Activated CD8-positive, alpha-beta memory T cell treated with anti-CD3 and anti-CD28 coated beads for 48 hours (primary cell): ENCODE measurements around the gene ARHGEF2.

Source experiments
- DNase-seq, 3 experiments: peaks; one replicate each; pipeline ENCODE4 v3.0.0-alpha.2; 2020; ENCODE audit warnings: low read depth in 2 of 3, low spot score in 2 of 3

Gene ARHGEF2

GRCh38 chr1:155971910-155972809, 6.2 kb downstream of the ARHGEF2 start:
- no peak for DNase-seq

GRCh38 chr1:155970531-155971167, 7.7 kb downstream of the ARHGEF2 start:
- no peak for DNase-seq

DNA sequence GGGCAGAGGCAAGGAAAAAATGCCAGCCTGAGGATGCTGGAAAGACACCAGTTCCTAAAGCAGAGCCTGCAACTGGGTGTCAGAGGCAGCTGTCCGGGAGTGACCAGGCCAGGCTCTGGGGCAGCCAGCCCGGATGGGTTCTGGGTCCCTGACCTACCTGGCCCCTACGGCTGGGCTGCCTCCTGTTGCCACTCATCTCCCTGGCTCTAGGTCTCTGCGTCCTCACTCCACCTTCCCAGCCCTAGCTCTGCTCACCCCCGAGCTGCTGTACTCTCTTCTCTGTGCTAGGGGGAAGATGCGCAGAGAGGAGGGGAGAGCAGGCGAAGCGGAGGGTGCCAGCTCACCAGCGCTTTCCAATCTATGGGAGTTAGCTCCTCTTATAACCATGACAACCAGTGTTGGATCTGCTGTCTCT, 9.0 kb downstream of the ARHGEF2 start:
- no peak for DNase-seq

DNA sequence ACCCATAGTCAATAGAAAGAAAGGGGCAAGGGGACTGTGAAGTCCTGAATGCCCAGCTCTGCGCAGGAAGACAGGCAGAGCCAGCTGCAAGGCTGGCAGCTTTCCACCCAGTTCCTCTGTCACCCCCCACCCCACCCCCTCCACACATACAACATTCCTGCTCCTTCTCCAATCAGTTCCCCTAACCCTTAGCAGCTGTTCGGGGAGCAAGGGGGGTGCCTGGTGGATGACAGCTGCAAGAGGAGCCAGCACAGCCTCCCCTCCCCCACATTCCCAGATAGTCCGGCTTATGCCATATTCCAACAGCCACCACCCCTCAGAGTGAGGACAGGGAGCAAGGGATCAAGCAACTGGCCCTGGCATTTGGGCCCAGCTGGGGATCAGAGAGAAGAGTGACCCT, 9.7 kb downstream of the ARHGEF2 start:
- no peak for DNase-seq

GRCh38 chr1:155968051-155968400, 10.3 kb downstream of the ARHGEF2 start:
- DNase-seq: no peak

DNA sequence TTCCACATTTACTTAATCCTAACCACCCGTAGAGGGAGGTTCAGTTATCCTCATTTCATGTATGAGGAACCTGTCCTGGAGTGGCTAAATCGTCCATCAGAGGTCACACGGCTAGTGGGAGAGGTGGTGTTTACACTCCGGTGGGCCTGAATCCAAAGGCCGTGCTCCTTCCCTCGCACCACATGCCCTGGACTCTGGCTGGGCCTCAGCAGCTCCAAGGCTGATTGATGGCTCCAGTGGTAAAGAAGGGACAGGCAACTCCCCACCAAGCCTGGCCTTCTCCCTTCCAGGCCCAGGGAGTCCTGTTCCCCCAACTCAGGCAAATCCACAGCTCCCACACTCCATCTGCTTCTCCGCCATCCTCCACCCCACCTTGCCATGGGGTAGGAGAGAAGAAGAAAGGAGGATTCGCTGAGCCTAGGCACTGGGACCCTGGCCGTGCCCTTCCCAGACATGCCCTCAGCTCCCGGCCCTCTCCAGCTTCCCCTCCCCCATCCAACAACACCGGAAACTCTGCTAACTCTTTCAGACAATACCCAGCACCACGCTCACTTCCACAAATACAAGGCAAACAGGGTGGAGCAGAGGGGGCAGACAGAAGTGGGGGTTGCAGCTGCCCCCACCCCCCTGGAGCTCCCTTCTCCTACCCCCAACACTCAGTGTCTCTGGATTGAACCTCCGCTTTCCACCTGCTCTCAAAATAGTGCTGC, 10.9 kb downstream of the ARHGEF2 start:
- no peak for DNase-seq

- no peak for DNase-seq
These were observed 11.6 kb downstream of the ARHGEF2 start for GRCh38 chr1:155966750-155967149.

- DNase-seq: no peak
These were observed 12.2 kb downstream of the ARHGEF2 start for GRCh38 chr1:155966135-155966534.

DNA sequence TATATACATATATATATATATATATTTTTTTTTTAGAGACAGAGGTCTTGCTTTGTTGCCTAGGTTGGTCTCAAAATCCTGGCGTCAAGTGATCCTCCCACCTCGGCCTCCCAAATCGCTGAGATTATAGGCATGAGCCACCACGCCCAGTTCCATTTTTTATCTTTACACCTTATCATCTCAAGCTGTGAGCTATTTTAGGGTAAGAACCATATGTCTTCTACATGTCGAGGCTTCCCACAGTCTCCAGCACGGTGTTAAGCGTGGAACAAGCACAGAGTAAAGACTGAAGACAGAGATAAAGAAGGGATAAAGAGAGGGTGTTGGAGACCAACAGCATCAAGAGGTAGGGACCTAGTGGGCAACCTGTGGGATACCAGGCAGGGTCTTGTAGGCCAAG, 14.2 kb downstream of the ARHGEF2 start:
- no peak for DNase-seq

DNA sequence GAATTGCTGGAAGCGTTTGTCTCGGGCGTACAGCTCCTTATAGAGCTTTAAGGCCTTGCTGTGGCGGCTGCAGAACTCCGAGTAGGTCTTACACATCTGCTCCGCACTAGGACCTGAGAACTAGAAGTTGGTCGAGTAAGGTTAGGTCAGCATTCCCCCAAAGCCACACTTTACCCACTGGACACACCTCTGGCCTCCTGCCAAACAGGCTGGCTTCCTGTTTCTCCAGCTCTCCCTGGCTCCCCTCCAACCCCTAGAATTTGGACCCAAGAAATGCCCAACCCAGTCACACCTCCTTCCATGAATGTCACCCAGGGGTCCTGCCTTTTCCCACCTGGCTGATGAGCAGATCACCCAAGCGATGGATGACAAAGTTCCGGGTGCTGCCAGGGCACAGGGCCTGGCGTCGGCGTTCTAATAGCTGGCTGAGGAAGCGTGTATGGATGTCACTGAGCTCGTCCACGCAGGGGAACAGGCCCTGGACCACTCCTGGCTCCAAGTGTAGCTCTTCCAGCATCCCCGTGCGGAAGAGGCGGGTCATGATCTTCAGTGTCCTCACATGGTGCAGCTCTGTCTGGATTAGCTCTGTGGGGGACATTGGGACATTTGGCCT, 15.6 kb downstream of the ARHGEF2 start:
- no peak for DNase-seq

DNA sequence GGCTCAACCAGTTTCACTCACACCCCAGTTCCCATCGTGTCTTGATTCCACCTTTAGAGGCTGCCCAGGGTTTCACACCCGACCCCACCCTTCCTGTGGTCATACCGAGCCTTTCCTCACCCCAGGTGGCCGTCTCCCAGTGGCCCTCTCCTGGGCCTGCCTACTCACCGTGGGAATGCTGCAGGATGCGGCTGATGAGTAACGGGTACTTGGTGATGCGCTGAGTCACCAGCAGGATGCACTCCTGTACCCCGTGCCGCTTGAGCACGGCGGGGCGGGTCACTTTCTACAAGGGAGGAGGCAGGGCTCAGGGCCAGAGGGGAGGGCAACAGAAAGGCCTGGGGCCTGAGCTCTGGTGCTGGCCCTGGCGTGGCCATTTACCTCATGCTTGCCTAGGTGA, 16.4 kb downstream of the ARHGEF2 start:
- no peak for DNase-seq

DNA sequence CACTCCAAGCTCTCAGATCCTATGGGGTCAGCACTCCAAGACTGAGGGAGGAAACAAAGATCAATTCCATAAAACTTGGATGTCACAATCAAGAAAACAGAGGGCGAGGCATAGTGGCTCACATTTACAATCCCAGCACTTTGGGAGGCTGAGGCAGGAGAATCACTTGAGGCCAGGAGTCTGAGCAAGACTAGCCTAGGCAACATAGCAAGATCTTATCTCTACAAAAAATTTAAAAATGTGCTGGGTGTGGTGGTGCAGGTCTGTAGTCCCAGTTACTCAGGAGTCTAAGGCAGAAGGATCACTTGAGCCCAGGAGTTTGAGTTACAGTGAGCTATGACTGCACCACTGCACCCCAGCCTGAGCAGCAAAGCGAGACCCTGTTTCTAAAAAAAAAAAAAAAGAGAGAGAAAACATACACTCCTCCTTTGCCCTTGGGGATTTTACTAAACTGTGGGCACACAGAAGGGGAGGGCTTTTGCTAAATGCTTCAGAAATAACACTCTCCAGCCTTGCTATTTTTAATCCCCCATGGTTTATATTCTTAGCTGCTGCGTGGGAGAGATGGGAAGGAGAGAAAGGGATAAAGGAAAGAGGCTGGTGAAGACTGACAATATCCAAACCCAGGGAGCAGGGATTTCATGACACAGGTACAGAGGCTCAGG, 18.1 kb downstream of the ARHGEF2 start:
- DNase-seq: no peak

GRCh38 chr1:155957411-155957915, 20.9 kb downstream of the ARHGEF2 start:
- no peak for DNase-seq

- DNase-seq: no peak
These were observed 23.7 kb downstream of the ARHGEF2 start for GRCh38 chr1:155954645-155955044.

- no peak for DNase-seq
These were observed 25.8 kb downstream of the ARHGEF2 start for GRCh38 chr1:155952505-155952890.

DNA sequence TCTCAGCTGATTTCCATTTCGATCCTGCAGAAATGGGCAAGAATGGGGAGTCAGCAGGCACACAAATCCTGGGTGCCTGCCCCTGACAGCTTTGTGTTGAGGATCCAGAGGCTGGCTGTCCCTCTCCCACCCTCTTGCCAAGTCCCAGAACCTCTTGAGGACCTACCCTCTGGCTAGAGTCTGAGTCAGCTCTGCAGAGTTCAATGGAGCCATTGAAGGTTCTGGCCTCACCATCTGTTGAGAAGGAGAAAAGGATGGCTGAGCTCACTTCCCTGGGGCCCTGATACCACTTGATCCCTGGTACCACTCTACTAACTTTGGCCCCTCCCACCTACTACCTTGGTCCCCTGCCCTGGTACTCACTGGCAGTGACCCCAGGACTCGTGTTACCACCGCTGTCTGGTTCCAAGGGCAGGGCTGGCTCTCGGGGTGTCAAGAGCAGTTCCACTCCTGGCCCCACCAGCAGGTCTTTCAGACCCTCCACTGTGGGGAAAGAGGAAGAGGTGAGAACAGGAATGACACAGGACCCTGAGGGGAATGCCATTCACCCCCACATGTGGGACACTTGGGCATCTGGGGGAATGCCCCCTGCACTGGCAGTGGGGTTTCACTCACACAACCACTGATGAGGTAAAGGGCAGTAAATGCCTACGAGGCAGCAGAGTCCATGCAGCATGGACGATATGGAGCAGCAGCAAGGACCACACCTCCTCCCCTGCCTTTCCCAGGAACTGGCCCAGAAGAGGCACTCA, 26.4 kb downstream of the ARHGEF2 start:
- no peak for DNase-seq

GRCh38 chr1:155950829-155951228, 27.5 kb downstream of the ARHGEF2 start:
- DNase-seq: no peak

GRCh38 chr1:155947741-155948140, 30.6 kb downstream of the ARHGEF2 start:
- no peak for DNase-seq

DNA sequence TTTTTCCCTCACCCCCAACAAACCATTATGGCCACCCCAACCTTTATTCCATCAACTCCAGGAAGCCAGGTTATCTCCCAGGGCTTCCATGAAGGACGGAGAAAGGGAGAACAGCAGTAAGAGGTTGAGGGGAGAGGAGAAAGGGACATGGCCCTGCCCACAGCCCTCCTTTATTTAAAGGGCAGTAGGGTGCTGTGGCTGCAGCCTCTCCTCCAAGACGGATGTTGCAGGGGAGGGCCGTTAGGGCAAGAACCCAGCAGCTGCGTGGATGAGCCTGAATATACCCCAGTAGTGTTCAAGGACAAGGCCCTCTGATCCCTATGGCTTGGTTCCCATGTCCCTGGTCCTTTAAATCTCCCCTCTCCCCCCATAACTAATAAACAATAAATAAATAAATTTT, 31.1 kb downstream of the ARHGEF2 start:
- no peak for DNase-seq

- no peak for DNase-seq
These were observed 31.6 kb downstream of the ARHGEF2 start for GRCh38 chr1:155946633-155947219.
